HAP-1 (cell line): ENCODE data around the gene GPR39.

Source experiments
- DNase-seq, 2 experiments: peaks; one replicate each; pipeline ENCODE4 v3.0.0-alpha.2; 2016 to 2020; ENCODE audit warnings: low spot score in 2 of 2
- H3K27me3 ChIP-seq: fragments of 250-450 bp; sonication (Bioruptor Pico); 2 replicates; pipeline ENCODE4 v1.5.1; 2020; ENCODE audit warnings: low read depth, mild to moderate bottlenecking, moderate library complexity
- H3K36me3 ChIP-seq: fragments of 250-450 bp; sonication (Bioruptor Pico); replicated peaks from 2 replicates; pipeline ENCODE4 v1.5.1; 2020; ENCODE audit warnings: mild to moderate bottlenecking
- H3K4me1 ChIP-seq: fragments of 250-450 bp; sonication (Bioruptor Pico); 2 replicates; pipeline ENCODE4 v1.5.1; 2020; ENCODE audit warnings: mild to moderate bottlenecking
- H3K4me3 ChIP-seq: fragments of 250-450 bp; sonication (Bioruptor Pico); 2 replicates; pipeline ENCODE4 v1.5.1; 2020; ENCODE audit warnings: mild to moderate bottlenecking, moderate library complexity
- H3K9me3 ChIP-seq: fragments of 250-450 bp; sonication (Bioruptor Pico); 2 replicates; pipeline ENCODE4 v1.5.1; 2020; ENCODE audit warnings: mild to moderate bottlenecking, moderate library complexity
- in situ Hi-C: fragments of 300-500 bp; cut with MboI; formaldehyde crosslinking; loops from 3 replicates; pipeline ENCODE4 v1.14.3; 2020; ENCODE audit warnings: low sequenced_read_pairs, inconsistent platforms, mixed read lengths

Gene GPR39

DNA sequence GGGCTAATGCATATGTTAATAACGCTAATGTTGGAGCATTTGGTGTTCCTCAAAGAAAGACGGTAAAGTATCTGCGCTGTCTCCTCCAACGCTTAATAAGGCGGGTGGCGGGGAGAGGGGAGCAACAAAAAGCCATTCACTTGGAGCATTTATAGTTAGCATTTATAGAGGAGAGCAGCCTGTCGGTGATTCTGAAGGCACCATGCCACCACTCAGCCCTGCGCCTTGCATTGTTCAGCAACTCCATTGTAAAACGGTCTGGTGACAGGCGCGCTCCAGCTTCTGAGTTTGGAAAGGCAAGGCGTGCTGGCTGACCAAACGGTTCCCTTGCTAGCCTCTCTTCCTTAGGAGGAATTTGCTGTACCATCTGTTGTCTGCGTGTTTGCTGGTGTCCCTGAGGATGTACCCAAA lies 169.5 kb downstream of the GPR39 start:
- Histone ChIP-seq H3K27me3 (no peaks in the 10 kb centered on the region), H3K36me3 (no peaks in the 10 kb centered on the region), H3K4me3 (no peak overlapping the region), H3K9me3 (no peaks in the 10 kb centered on the region), H3K4me1 (no peaks in the 10 kb centered on the region)
- no peak for DNase-seq
- in situ Hi-C loops: no loop called here

DNA sequence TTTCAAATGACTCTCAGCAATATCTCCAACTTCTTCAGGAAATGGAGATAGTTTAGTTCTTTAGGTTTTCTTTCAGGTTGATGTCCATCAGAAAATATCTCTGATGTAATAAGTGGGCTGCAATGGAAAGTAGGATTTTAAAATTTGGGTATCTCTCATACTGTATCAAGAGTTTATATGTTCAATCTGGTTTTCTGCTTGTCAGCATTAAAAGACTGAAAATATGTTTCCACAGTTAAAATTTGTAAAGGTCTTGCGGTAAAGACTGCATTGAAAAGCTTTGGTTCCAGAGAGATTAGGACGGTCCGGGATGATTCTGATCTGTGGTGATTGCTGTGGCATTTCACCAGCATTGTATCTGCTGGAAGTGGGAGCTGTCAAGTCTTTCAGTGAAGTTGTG lies 170.2 kb downstream of the GPR39 start:
- H3K4me1 ChIP-seq: no peaks in the 10 kb centered on the region
- in situ Hi-C loops: no loop called here
- H3K9me3 ChIP-seq: no peaks in the 10 kb centered on the region
- no peaks in the 10 kb centered on the region for H3K36me3 ChIP-seq
- no peak overlapping the region for H3K4me3 ChIP-seq
- DNase-seq: no peak
- no peaks in the 10 kb centered on the region for H3K27me3 ChIP-seq

DNA sequence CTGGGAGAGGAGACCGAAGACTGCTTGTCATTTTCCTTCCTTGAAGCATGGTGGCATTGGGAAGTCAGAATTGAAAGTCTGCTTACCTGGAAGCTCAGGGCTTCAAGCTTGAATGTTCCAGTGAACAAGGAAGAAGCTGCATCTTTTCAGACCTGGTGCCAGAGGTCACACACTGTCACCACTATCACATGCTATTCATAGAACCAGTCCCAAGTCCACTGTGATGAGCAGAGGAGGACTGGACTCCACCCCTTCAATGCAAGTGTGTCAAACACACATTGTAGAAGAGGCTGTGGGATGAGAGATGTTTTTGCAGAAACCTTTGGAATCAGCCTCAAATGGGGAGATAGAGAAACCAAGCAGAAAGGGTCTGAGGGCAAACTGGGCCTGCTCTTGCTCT lies 172.0 kb downstream of the GPR39 start:
- Histone ChIP-seq H3K4me1 (no peaks in the 10 kb centered on the region), H3K27me3 (no peaks in the 10 kb centered on the region), H3K9me3 (no peaks in the 10 kb centered on the region), H3K36me3 (no peaks in the 10 kb centered on the region), H3K4me3 (no peak overlapping the region)
- in situ Hi-C loops: no loop called here
- DNase-seq: no peak

DNA sequence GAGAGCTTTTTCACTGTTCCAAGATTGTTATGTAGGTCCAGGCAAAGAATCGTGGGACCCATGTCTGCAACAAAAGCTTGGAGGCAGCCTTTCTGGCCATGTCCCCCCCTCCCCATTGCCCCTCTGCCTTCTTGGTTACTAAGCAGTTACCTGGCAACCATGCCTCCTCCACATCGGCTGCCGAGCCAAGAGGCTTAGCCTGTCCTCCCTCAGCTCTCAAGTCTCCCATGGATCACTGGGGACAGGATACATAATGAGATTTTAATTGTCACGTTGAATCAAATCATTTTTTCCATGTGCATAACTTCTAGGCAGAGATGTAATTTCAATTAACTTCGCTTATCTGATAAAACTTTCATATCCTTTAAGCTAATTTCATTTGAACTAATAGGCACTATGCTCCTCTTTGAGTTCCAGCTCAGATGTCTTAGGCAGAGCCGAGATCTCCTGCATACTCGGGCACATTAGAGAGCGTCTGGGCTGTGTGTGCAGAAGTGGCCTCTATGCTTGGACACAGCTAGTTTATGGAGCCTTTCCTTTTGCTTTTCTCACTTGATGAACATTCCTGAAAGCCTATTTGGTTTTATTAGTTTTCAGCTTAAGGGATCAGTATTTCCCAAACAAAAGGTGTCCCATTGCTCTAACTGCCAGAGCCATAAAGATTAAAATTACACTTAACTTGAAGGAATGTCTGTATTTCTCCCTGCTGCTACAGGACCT lies 172.7 kb downstream of the GPR39 start:
- in situ Hi-C loops: no loop called here
- peak in 1 of 2 experiments; percentile 3 for DNase-seq
- Histone ChIP-seq H3K4me3 (no peak overlapping the region), H3K9me3 (no peaks in the 10 kb centered on the region), H3K36me3 (no peaks in the 10 kb centered on the region), H3K27me3 (no peaks in the 10 kb centered on the region), H3K4me1 (no peaks in the 10 kb centered on the region)

DNA sequence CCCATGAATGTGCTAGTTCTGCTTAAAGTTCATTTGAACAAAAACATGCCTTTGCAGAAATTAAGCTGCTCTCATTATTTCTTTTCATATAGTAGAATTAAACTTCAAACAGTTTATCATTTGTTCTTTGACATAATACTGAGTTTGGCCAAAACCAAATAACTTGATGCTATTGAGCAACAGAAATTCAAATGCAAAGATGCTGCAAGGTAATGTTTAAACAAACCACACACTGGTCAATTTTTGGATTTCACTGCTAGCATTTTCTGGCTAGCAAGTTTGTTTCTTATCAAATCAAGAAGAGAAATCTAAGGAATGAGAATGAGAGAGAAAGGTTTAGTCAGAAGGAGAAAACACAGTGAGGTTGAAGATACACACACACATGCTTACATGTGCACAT lies 173.4 kb downstream of the GPR39 start:
- no peak for DNase-seq
- H3K27me3 ChIP-seq: no peaks in the 10 kb centered on the region
- in situ Hi-C loops: no loop called here

DNA sequence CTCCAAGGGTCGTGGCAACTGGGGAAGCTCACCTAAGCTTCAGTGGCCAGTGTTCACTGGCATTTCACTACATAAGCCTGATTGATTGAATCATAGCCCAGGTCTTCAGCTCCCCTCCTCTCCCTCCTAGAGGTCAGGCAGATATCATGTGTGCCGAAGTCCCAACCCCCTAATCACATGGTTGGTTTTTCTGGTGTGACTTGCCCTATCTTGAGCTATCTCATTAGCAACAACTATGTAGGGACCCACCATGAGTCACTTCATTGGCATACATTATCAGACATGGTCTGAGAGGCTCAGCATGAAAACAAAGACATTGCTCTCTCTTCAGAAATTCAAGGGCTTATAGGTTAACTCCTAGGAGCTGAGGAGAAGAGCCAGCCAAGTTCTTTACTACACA lies 176.6 kb downstream of the GPR39 start:
- Histone ChIP-seq H3K4me1 (no peaks in the 10 kb centered on the region), H3K9me3 (no peaks in the 10 kb centered on the region), H3K36me3 (no peaks in the 10 kb centered on the region), H3K4me3 (no peak overlapping the region), H3K27me3 (no peaks in the 10 kb centered on the region)
- in situ Hi-C loops: no loop called here
- no peak for DNase-seq

More for the DNA sequence above, 173.4 kb downstream of the GPR39 start:
- no peaks in the 10 kb centered on the region for H3K9me3 ChIP-seq
- no peak overlapping the region for H3K4me3 ChIP-seq
- no peaks in the 10 kb centered on the region for H3K4me1 ChIP-seq
- no peaks in the 10 kb centered on the region for H3K36me3 ChIP-seq

DNA sequence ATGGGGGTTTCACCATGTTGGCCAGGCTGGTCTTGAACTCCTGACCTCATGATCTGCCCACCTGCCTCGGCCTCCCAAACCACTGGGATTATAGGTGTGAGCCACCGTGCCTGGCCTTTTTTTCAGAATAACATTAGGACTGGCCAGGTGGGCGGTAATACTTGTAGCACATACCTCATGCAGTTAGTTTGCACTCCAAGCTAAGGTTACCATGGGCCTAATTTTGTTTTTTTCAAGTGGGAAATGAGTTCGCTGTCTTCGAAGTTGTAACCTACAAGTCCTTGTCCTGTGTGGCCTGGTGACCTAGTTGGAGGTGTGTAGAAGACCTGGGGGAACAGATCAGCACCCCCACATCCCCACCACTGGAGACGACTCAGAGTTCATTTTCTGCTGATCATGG lies 178.6 kb downstream of the GPR39 start:
- Histone ChIP-seq H3K9me3 (no peaks in the 10 kb centered on the region), H3K4me3 (no peak overlapping the region), H3K36me3 (no peaks in the 10 kb centered on the region), H3K4me1 (no peaks in the 10 kb centered on the region), H3K27me3 (no peaks in the 10 kb centered on the region)
- DNase-seq: no peak
- in situ Hi-C loops: no loop called here

DNA sequence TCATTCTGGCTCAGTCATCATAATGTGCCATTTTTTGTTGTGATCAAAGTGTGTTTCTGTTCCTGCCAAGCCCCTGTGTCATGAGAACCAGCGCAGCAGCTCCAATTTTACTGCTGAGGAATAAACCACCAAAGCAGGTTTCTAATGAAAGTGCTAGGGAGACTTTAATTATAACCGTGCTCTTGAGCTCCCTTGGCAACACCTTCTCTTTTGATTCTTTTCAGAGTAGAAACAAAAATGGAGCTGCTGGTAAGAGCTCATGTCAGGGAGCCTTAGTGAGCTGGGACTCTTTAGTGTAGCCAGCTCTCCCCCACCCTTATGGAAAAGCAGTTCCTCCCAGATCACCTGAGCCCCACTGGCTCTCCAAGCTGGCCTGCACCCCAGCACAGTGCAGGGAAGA lies 179.1 kb downstream of the GPR39 start:
- no peak overlapping the region for H3K4me3 ChIP-seq
- H3K4me1 ChIP-seq: no peaks in the 10 kb centered on the region
- no peak for DNase-seq
- in situ Hi-C loops: no loop called here
- H3K27me3 ChIP-seq: no peaks in the 10 kb centered on the region
- no peaks in the 10 kb centered on the region for H3K9me3 ChIP-seq
- H3K36me3 ChIP-seq: no peaks in the 10 kb centered on the region

DNA sequence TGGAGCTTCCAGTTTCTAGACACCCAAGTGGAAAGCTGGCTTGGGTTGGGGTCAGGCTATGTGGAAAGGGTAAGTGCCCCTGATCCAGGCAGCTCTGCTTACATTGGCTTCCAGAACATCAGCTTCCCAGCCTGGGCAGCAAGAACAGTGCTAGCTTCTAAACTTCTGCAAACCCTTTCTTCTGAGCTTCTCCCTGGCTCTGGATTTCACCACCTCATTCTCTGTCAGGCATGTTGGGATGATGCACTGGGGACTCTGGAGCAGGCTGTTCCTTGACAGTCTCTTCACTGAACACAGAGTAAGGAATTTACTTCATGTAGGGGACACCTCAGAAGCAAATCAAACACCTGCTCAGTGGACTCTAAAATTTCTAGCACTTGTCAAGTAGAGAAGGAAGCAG lies 180.6 kb downstream of the GPR39 start:
- DNase-seq: no peak
- in situ Hi-C loops: no loop called here
- H3K4me3 ChIP-seq: no peak overlapping the region
- H3K9me3 ChIP-seq: no peaks in the 10 kb centered on the region
- H3K27me3 ChIP-seq: no peaks in the 10 kb centered on the region
- H3K4me1 ChIP-seq: no peaks in the 10 kb centered on the region
- H3K36me3 ChIP-seq: no peaks in the 10 kb centered on the region

DNA sequence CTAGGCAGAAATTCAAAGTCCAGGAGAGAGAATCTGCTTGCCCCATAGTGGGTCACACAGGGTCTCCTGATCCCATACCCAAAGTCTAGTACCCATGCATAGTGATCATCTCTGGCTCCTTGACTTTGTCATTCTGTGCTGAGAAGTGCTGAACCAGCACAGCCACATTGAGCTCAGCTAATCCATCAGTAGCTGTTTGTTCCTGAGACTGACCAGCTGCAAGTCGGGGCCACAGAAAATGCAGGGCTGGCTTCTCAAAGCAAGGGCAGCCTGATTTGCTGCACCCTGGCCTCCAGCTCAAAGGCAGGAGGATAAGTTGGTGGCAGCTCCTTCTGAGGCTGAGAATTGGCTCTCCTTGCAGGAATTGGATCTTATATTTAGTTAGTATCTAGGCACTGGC lies 181.2 kb downstream of the GPR39 start:
- no peaks in the 10 kb centered on the region for H3K4me1 ChIP-seq
- no peaks in the 10 kb centered on the region for H3K9me3 ChIP-seq
- no peaks in the 10 kb centered on the region for H3K27me3 ChIP-seq
- in situ Hi-C loops: no loop called here
- H3K36me3 ChIP-seq: no peaks in the 10 kb centered on the region
- H3K4me3 ChIP-seq: no peak overlapping the region
- DNase-seq: no peak

DNA sequence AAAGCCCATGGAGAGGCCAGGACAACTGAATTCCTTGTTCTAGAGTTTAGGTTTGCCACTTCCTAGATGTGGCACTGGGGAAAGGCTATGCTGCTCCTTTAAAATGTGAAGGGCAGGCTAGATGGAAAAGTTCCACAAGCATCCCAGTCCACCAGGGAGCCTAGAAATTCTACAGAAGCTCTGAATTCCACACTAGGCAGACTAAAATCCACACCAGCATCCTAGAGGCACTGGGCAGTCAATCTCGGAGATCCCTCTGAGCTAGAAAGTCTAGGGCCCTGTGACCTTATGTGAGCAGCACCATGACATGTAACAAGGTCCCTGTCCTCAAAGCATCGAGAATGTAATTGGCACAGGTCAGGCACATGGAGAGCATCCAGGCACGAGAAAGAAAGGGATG lies 181.9 kb downstream of the GPR39 start:
- no peak overlapping the region for H3K4me3 ChIP-seq
- no peak for DNase-seq
- H3K9me3 ChIP-seq: no peaks in the 10 kb centered on the region
- in situ Hi-C loops: no loop called here
- H3K4me1 ChIP-seq: no peaks in the 10 kb centered on the region
- H3K36me3 ChIP-seq: no peaks in the 10 kb centered on the region
- no peaks in the 10 kb centered on the region for H3K27me3 ChIP-seq

DNA sequence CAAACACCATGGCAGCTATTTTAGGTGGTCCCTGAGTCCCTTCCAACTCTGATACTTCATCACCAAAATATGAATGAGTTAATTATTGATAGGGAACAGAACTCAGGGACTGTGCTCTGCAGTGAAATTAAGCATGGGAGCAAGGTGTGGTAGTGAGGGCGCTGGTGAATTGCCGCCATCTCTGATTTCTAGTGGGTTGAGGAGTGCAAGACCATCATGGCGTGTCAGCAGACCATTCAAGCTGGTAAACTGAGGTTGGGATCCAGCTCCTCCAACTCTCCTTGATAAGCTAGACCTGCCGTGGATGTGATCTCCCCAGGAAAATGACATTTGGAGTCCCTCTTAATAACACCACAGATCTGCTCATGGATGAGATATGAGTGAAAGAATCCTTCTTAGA lies 183.0 kb downstream of the GPR39 start:
- no peaks in the 10 kb centered on the region for H3K27me3 ChIP-seq
- in situ Hi-C loops: no loop called here
- no peak for DNase-seq
- H3K4me1 ChIP-seq: no peaks in the 10 kb centered on the region
- H3K4me3 ChIP-seq: no peak overlapping the region
- H3K36me3 ChIP-seq: no peaks in the 10 kb centered on the region
- no peaks in the 10 kb centered on the region for H3K9me3 ChIP-seq

DNA sequence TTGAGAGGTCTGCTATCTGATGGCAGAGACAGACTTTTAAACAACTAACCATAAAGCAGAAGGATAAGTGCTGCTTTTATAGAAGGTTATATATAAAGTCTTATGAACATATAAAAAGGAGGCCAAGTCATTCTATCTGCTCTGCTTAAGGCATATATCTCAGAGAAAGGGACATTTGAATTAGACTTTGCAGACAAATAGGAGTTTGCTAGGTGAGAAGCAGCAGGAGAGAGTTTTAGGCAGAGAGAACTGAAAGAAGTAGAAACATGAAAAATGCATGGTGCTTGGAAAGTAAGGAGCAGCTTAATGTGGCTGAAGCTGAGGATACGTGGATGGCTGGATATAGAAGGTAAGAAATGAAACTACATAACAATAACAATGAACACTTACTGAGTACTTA lies 188.0 kb downstream of the GPR39 start:
- in situ Hi-C loops: no loop called here
- no peak for DNase-seq
- Histone ChIP-seq H3K9me3 (no peaks in the 10 kb centered on the region), H3K4me3 (no peak overlapping the region), H3K4me1 (no peaks in the 10 kb centered on the region), H3K36me3 (no peaks in the 10 kb centered on the region), H3K27me3 (peaks cover 3% of the 10 kb centered on the region; the same call in 1 of the 2 replicates)

DNA sequence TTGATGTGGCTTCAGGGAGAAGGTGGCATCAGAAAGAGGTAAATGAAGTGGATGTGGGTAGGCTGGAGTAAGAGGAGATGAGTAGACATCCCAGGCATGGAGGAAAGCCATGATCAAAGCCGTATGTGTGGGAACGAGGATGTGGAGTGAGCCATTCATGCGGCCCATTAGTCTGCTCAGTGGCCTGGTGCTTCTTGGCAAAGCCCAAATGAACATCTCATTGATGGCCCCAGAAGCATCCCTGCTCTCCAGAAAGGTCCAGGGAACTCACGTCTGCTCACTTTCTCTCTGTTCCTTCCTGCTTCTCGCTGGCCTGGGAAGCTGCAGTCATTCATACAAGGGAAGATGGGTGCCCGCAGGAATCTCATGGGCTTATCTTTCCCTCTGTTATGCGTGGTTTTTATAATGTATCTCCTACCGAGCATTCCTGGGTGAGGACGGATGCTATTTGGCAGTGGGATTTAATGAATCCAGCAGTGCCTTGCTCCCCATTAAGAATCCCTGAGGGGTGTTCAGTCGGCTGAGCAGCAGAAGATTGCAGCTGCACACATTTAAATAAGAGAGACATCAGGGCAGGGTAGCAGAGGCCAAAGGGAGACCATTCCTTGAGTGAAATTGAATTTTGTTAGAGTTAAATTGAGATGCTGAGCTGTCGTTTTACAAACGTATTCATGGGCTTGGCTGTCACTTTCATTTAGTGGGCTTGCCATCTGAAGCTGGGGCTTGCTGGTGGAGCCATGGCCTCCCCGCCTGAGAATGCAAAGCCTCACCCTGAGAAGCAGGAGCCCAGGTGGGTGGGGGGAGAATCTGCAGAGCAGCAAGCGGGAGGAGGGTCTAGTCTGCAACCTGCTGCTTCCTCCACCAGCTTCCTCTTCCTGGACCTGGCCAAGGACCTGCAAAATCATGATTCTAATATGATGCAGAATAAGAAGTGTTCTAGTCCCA lies 188.9 kb downstream of the GPR39 start:
- in situ Hi-C loops: no loop called here
- Histone ChIP-seq H3K36me3 (no peaks in the 10 kb centered on the region), H3K27me3 (peaks cover 3% of the 10 kb centered on the region; the same call in 1 of the 2 replicates), H3K4me3 (no peak overlapping the region), H3K9me3 (no peaks in the 10 kb centered on the region), H3K4me1 (no peaks in the 10 kb centered on the region)
- DNase-seq: no peak
